SJSA1 (cell line): ENCODE data around the gene NPAS1. TPM values are rescaled to one million over a fixed set of nuclear protein-coding genes. Genes with fewer than 3 reads are reported as not detected.

Experiments
- DNase-seq, 2 experiments: peaks; one replicate each; pipeline ENCODE4 v3.0.0-alpha.2; 2015 to 2020; ENCODE audit warnings: low spot score in 2 of 2, low read depth in 1 of 2
- H3K27ac ChIP-seq: fragments of 250-450 bp; sonication (Bioruptor Pico); 2 replicates; pipeline ENCODE4 v1.5.1; 2020; ENCODE audit warnings: mild to moderate bottlenecking, moderate library complexity
- H3K27me3 ChIP-seq: fragments of 250-450 bp; sonication (Bioruptor Pico); replicated peaks from 2 replicates; pipeline ENCODE4 v1.5.1; 2020; ENCODE audit warnings: mild to moderate bottlenecking, moderate library complexity
- H3K36me3 ChIP-seq: fragments of 250-450 bp; sonication (Bioruptor Pico); 2 replicates; pipeline ENCODE4 v1.5.1; 2020; ENCODE audit warnings: mild to moderate bottlenecking
- H3K4me1 ChIP-seq: fragments of 250-450 bp; sonication (Bioruptor Pico); replicated peaks from 2 replicates; pipeline ENCODE4 v1.6.1; 2021; ENCODE audit warnings: mild to moderate bottlenecking
- H3K4me3 ChIP-seq: fragments of 250-450 bp; sonication (Bioruptor Pico); 2 replicates; pipeline ENCODE4 v1.5.1; 2020; ENCODE audit warnings: mild to moderate bottlenecking
- H3K9me3 ChIP-seq: fragments of 250-450 bp; sonication (Bioruptor Pico); replicated peaks from 2 replicates; pipeline ENCODE4 v1.5.1; 2020; ENCODE audit warnings: mild to moderate bottlenecking
- total RNA-seq: library from RNA; depleted of rRNA; stranded (reverse); fragments of >200 nt; shearing (Covaris generic); gene quantifications from 2 replicates; pipeline ENCODE4 v1.2.3, GENCODE V29; 2014

NPAS1 gene
- total RNA-seq, 1 experiment from 2014 or later: not detected

DNA sequence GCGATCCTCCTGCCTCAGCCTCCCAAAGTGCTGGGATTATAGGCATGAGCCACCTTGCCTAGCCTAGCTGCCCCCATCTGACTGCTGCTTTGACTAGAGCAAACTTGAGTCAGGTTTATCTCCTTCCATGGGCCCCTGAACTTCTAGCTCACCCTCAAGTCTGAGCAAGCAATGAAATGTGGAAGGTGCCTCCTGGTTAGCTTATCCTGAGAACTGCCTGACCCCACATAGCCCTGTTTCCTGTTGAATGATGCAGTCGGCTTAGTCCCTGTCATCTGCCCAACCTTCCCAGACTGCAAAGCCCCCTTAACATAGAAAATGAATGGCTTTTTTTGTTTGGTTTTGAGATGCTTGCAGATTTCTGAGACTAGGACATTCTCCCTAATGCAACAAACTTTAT, 37.7 kb downstream of the NPAS1 start:
- Histone ChIP-seq H3K27me3 (no peaks in the 10 kb centered on the region), H3K36me3 (no peaks in the 10 kb centered on the region), H3K4me1 (peaks cover 16% of the 10 kb centered on the region), H3K4me3 (no peak overlapping the region), H3K9me3 (no peaks in the 10 kb centered on the region), H3K27ac (no peak overlapping the region)
- DNase-seq: no peak

GRCh38 chr19:47058621-47059022, 39.0 kb downstream of the NPAS1 start:
- peaks cover 16% of the 10 kb centered on the region for H3K4me1 ChIP-seq
- no peaks in the 10 kb centered on the region for H3K27me3 ChIP-seq
- H3K36me3 ChIP-seq: peaks cover under 1% of the 10 kb centered on the region; the same call in 1 of the 2 replicates
- no peak overlapping the region for H3K27ac ChIP-seq
- DNase-seq: no peak
- no peaks in the 10 kb centered on the region for H3K9me3 ChIP-seq
- no peak overlapping the region for H3K4me3 ChIP-seq

DNA sequence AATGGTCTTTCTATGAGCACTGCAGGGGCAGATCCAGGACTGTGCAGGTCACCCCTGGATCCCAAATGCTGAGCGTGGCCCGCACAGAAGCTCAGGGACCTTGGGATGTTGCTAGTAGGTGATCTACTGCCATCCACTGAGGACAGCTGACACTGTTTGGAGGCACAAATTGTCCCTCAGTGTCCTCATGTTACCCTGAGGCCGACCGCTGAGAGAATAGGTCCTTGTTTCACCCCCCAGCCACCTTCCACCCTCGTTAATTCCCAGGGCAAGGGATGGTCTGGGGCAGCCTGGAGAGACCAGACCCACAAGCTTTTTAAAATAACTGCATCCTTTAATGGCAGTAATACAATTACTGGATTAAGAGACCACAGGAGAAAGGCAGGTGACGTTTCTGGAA, 44.2 kb downstream of the NPAS1 start:
- H3K27me3 ChIP-seq: no peaks in the 10 kb centered on the region
- no peak overlapping the region for H3K4me3 ChIP-seq
- no peak overlapping the region for H3K27ac ChIP-seq
- DNase-seq: no peak
- no peaks in the 10 kb centered on the region for H3K9me3 ChIP-seq
- peaks cover 47% of the 10 kb centered on the region for H3K36me3 ChIP-seq
- no peaks in the 10 kb centered on the region for H3K4me1 ChIP-seq

GRCh38 chr19:47065242-47065641, 45.6 kb downstream of the NPAS1 start:
- DNase-seq: no peak
- peaks cover 59% of the 10 kb centered on the region for H3K36me3 ChIP-seq
- no peaks in the 10 kb centered on the region for H3K27me3 ChIP-seq
- no peaks in the 10 kb centered on the region for H3K9me3 ChIP-seq
- H3K4me3 ChIP-seq: no peak overlapping the region
- no peak overlapping the region for H3K27ac ChIP-seq
- no peaks in the 10 kb centered on the region for H3K4me1 ChIP-seq

GRCh38 chr19:47066376-47067214, 47.0 kb downstream of the NPAS1 start:
- H3K4me3 ChIP-seq: no peak overlapping the region
- H3K27me3 ChIP-seq: no peaks in the 10 kb centered on the region
- DNase-seq: no peak
- H3K4me1 ChIP-seq: no peaks in the 10 kb centered on the region
- no peaks in the 10 kb centered on the region for H3K9me3 ChIP-seq
- H3K27ac ChIP-seq: no peak overlapping the region
- H3K36me3 ChIP-seq: peaks cover 73% of the 10 kb centered on the region

- H3K4me3 ChIP-seq: no peak overlapping the region
- no peaks in the 10 kb centered on the region for H3K27me3 ChIP-seq
- DNase-seq: no peak
- H3K36me3 ChIP-seq: peaks cover 79% of the 10 kb centered on the region
- no peaks in the 10 kb centered on the region for H3K9me3 ChIP-seq
- no peak overlapping the region for H3K27ac ChIP-seq
- H3K4me1 ChIP-seq: no peaks in the 10 kb centered on the region
These were observed 47.7 kb downstream of the NPAS1 start for GRCh38 chr19:47067215-47067847.

GRCh38 chr19:47068246-47068645, 48.6 kb downstream of the NPAS1 start:
- Histone ChIP-seq H3K27ac (no peak overlapping the region), H3K4me1 (no peaks in the 10 kb centered on the region), H3K9me3 (no peaks in the 10 kb centered on the region), H3K27me3 (no peaks in the 10 kb centered on the region), H3K36me3 (peaks cover 87% of the 10 kb centered on the region), H3K4me3 (no peak overlapping the region)
- DNase-seq: no peak

GRCh38 chr19:47068876-47069406, 49.3 kb downstream of the NPAS1 start:
- no peak for DNase-seq
- Histone ChIP-seq H3K27me3 (no peaks in the 10 kb centered on the region), H3K9me3 (no peaks in the 10 kb centered on the region), H3K36me3 (peaks cover 91% of the 10 kb centered on the region), H3K4me1 (no peaks in the 10 kb centered on the region), H3K27ac (no peak overlapping the region), H3K4me3 (no peak overlapping the region)

DNA sequence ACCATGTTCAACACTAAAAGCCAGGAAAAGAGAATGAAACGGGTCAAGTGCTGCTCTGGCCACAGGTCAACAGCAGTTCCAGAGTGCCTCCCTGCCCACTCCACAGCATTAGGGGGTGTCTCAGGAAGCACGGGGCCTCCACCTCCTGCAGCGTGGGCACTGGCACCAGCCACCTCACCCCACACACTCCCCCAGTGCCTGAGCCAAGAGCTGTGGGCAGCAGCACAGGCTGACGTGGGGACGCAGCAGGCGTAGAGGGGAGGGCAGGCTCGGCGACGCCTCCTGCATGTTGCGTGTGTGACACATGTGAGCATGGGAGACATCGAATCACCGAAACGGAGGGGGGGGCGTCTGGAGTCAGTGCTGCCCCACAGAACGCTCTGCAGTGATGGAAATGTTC, 50.2 kb downstream of the NPAS1 start:
- Histone ChIP-seq H3K36me3 (peaks cover 93% of the 10 kb centered on the region), H3K4me1 (no peaks in the 10 kb centered on the region), H3K27me3 (no peaks in the 10 kb centered on the region), H3K9me3 (no peaks in the 10 kb centered on the region), H3K27ac (no peak overlapping the region), H3K4me3 (no peak overlapping the region)
- DNase-seq: no peak

GRCh38 chr19:47070756-47071155, 51.1 kb downstream of the NPAS1 start:
- DNase-seq: no peak
- Histone ChIP-seq H3K36me3 (peaks cover 93% of the 10 kb centered on the region), H3K27me3 (no peaks in the 10 kb centered on the region), H3K4me3 (no peak overlapping the region), H3K9me3 (no peaks in the 10 kb centered on the region), H3K4me1 (no peaks in the 10 kb centered on the region), H3K27ac (no peak overlapping the region)

GRCh38 chr19:47071731-47072130, 52.1 kb downstream of the NPAS1 start:
- no peak for DNase-seq
- no peak overlapping the region for H3K4me3 ChIP-seq
- H3K9me3 ChIP-seq: no peaks in the 10 kb centered on the region
- no peak overlapping the region for H3K27ac ChIP-seq
- no peaks in the 10 kb centered on the region for H3K27me3 ChIP-seq
- H3K4me1 ChIP-seq: no peaks in the 10 kb centered on the region
- H3K36me3 ChIP-seq: peaks cover 95% of the 10 kb centered on the region

GRCh38 chr19:47072323-47072722, 52.7 kb downstream of the NPAS1 start:
- Histone ChIP-seq H3K27ac (no peak overlapping the region), H3K36me3 (peaks cover 93% of the 10 kb centered on the region), H3K4me3 (no peak overlapping the region), H3K4me1 (no peaks in the 10 kb centered on the region), H3K27me3 (no peaks in the 10 kb centered on the region), H3K9me3 (no peaks in the 10 kb centered on the region)
- DNase-seq: no peak

- H3K27me3 ChIP-seq: no peaks in the 10 kb centered on the region
- no peak for DNase-seq
- peaks cover 92% of the 10 kb centered on the region for H3K36me3 ChIP-seq
- no peak overlapping the region for H3K27ac ChIP-seq
- no peaks in the 10 kb centered on the region for H3K4me1 ChIP-seq
- no peak overlapping the region for H3K4me3 ChIP-seq
- no peaks in the 10 kb centered on the region for H3K9me3 ChIP-seq
These were observed 53.9 kb downstream of the NPAS1 start for GRCh38 chr19:47073574-47073973.

- no peaks in the 10 kb centered on the region for H3K27me3 ChIP-seq
- peaks cover 92% of the 10 kb centered on the region for H3K36me3 ChIP-seq
- H3K4me3 ChIP-seq: no peak overlapping the region
- H3K4me1 ChIP-seq: peaks cover 3% of the 10 kb centered on the region
- H3K27ac ChIP-seq: no peak overlapping the region
- DNase-seq: no peak
- no peaks in the 10 kb centered on the region for H3K9me3 ChIP-seq
These were observed 55.0 kb downstream of the NPAS1 start for GRCh38 chr19:47074621-47075020.
